Liver (tissue), 9 donors: Measurements from ENCODE around the gene ACOXL. TPM values are rescaled to one million over a fixed set of nuclear protein-coding genes. Genes with fewer than 3 reads are reported as not detected.

Experiments
- DNase-seq: peaks from one replicate; pipeline ENCODE4 v3.0.0-alpha.2; 2017; ENCODE audit warnings: low spot score
- H3K27ac ChIP-seq, 2 donors: one replicate each; pipeline ENCODE4 v1.7.0; 2013; ENCODE audit warnings: inconsistent platforms in 2 of 2, low read length in 2 of 2, control low read depth in 1 of 2, low read depth in 1 of 2, mild to moderate bottlenecking in 1 of 2
- H3K27me3 ChIP-seq, 4 donors: one replicate each; pipeline versions ENCODE4 v1.6.1 to v1.7.0; 2013; ENCODE audit warnings: low read length in 3 of 4, inconsistent platforms in 1 of 4, mild to moderate bottlenecking in 1 of 4, moderate library complexity in 1 of 4; ENCODE audit not compliant: control insufficient read depth in 4 of 4, insufficient read depth in 4 of 4
- H3K36me3 ChIP-seq, 4 donors: one replicate each; pipeline versions ENCODE4 v1.6.1 to v1.7.0; 2013; ENCODE audit warnings: low read length in 3 of 4, mild to moderate bottlenecking in 3 of 4, low read depth in 1 of 4, moderate library complexity in 1 of 4; ENCODE audit not compliant: control insufficient read depth in 4 of 4, insufficient read depth in 3 of 4
- H3K4me1 ChIP-seq, 4 donors: one replicate each; pipeline versions ENCODE4 v1.6.1 to v1.7.0; 2013; ENCODE audit warnings: low read length in 3 of 4, mild to moderate bottlenecking in 3 of 4, moderate library complexity in 1 of 4; ENCODE audit not compliant: control insufficient read depth in 4 of 4, insufficient read depth in 4 of 4
- H3K4me3 ChIP-seq, 3 donors: one replicate each; pipeline versions ENCODE4 v1.6.1 to v1.7.0; 2013; ENCODE audit warnings: low read length in 3 of 3, control low read depth in 1 of 3, low read depth in 1 of 3, mild to moderate bottlenecking in 1 of 3
- H3K9ac ChIP-seq, 2 donors: one replicate each; pipeline ENCODE4 v1.7.0; 2013; ENCODE audit warnings: low read length in 2 of 2, mild to moderate bottlenecking in 2 of 2, moderate library complexity in 2 of 2, control low read depth in 1 of 2, low read depth in 1 of 2
- H3K9me3 ChIP-seq, 4 donors: one replicate each; pipeline versions ENCODE4 v1.6.1 to v1.7.0; 2013; ENCODE audit warnings: low read length in 3 of 4; ENCODE audit not compliant: control insufficient read depth in 4 of 4
- EGR1 ChIP-seq, 2 donors: IDR thresholded peaks; 2 replicates each; pipeline ENCODE4 v1.6.1; 2016 to 2018; ENCODE audit warnings: antibody characterized with exemption in 2 of 2, low read depth in 2 of 2
- FOXA1 ChIP-seq: IDR thresholded peaks from 2 replicates; pipeline ENCODE4 v1.6.1; 2016; ENCODE audit warnings: antibody characterized with exemption
- FOXA2 ChIP-seq: IDR thresholded peaks from 2 replicates; pipeline ENCODE4 v1.6.1; 2016; ENCODE audit warnings: antibody characterized with exemption
- GABPA ChIP-seq, 2 donors: IDR thresholded peaks in 1 of 2; conservative IDR thresholded peaks in 1 of 2; 2 replicates each; pipeline ENCODE4 v1.6.1; 2016; ENCODE audit warnings: antibody characterized with exemption in 2 of 2, mild to moderate bottlenecking in 1 of 2, moderate library complexity in 1 of 2
- HNF4A ChIP-seq, 2 donors: conservative IDR thresholded peaks; 2 replicates each; pipeline ENCODE4 v1.6.1; 2016; ENCODE audit warnings: antibody characterized with exemption in 2 of 2, mild to moderate bottlenecking in 2 of 2
- HNF4G ChIP-seq: IDR thresholded peaks from 2 replicates; pipeline ENCODE4 v1.6.1; 2016; ENCODE audit warnings: antibody characterized with exemption
- JUND ChIP-seq, 2 donors: IDR thresholded peaks; 2 replicates each; pipeline ENCODE4 v1.6.1; 2016; ENCODE audit warnings: antibody characterized with exemption in 2 of 2
- NR2F2 ChIP-seq: IDR thresholded peaks from 2 replicates; pipeline ENCODE4 v1.6.1; 2016; ENCODE audit warnings: antibody characterized with exemption
- RAD21 ChIP-seq, 2 donors: IDR thresholded peaks; 2 replicates each; pipeline ENCODE4 v1.6.1; 2016; ENCODE audit warnings: antibody characterized with exemption in 2 of 2, mild to moderate bottlenecking in 2 of 2
- REST ChIP-seq: IDR thresholded peaks from 2 replicates; pipeline ENCODE4 v1.6.1; 2016; ENCODE audit warnings: antibody characterized with exemption, mild to moderate bottlenecking
- RXRA ChIP-seq, 2 donors: IDR thresholded peaks; 2 replicates each; pipeline ENCODE4 v1.6.1; 2017 to 2018; ENCODE audit warnings: antibody characterized with exemption in 2 of 2, mild to moderate bottlenecking in 1 of 2
- SP1 ChIP-seq: IDR thresholded peaks from 2 replicates; pipeline ENCODE4 v1.6.1; 2018; ENCODE audit warnings: antibody characterized with exemption, mild to moderate bottlenecking
- TAF1 ChIP-seq: conservative IDR thresholded peaks from 2 replicates; pipeline ENCODE4 v1.6.1; 2016; ENCODE audit warnings: antibody characterized with exemption, mild to moderate bottlenecking
- YY1 ChIP-seq: IDR thresholded peaks from 2 replicates; pipeline ENCODE4 v1.6.1; 2016; ENCODE audit warnings: antibody characterized with exemption, mild to moderate bottlenecking
- WGBS: extraction: QIAGEN DNeasy Blood & Tissue Kit; methylation state at CpG from one replicate; pipeline ENCODE4 v1.1.7; 2013; 5-methylcytosine and 5-hydroxymethylcytosine counted together
- polyA plus RNA-seq, 2 donors: library from polyadenylated mRNA; stranded (reverse) in 1 of 2; unstranded in 1 of 2; fragments of 200-250 nt in 1 of 2; fragments of >200 nt in 1 of 2; fragmentation: Nextera tagmentation in 1 of 2; extraction: Ambion mirVana in 1 of 2; gene quantifications; one replicate each; pipeline versions ENCODE4 v1.2.1 to v1.2.3, GENCODE V29; 2013 to 2015
- total RNA-seq, 2 donors: library from RNA; depleted of rRNA; stranded (reverse); fragments of >200 nt; gene quantifications; one replicate each; pipeline ENCODE4 v1.2.3, GENCODE V29; 2014
- TF ChIP-seq, protein P1 (sequence below): IDR thresholded peaks from 2 replicates; pipeline ENCODE4 v1.6.1; 2016; ENCODE audit warnings: antibody characterized with exemption
- TF ChIP-seq, protein P2 (sequence below): IDR thresholded peaks from 2 replicates; pipeline ENCODE4 v1.6.1; 2016; ENCODE audit warnings: antibody characterized with exemption
- TF ChIP-seq, protein P3 (sequence below): IDR thresholded peaks from 2 replicates; pipeline ENCODE4 v1.6.1; 2016; ENCODE audit warnings: antibody characterized with exemption
- TF ChIP-seq, protein P4 (sequence below): fragments of 150-350 bp; IDR thresholded peaks from 2 replicates; pipeline ENCODE4 v1.5.1; 2017; ENCODE audit warnings: improper control_type of control experiment, low read depth, low read length; ENCODE audit not compliant: missing input control
- donor health status: healthy.
- donor health status: healthy.
- donor health status: healthy.
- donor health status: healthy.
- donor health status: healthy.

Gene ACOXL
- total and polyA plus RNA-seq, 4 donors: 0.07 TPM; not detected in 3

DNA sequence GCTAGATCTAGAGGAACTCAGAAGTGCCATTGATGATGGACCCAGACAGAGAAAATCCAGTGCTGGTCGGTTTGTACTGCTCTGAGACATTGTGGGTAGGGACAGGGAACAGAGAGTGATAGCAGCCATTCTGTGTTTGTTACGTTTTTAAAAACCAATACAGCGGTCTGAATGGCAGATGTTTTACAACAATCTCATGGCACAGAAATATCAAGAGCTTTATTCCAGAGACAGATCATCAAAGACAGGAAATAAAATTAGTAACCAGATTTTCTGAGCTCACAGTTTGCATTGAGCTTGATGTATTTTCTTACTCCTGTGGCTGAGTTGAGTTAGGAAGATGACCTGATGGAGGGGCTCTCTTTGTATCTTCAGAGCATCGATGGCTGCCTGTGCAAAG is 273.4 kb downstream of the ACOXL start:
- H3K27ac ChIP-seq: no peak overlapping the region
- no peaks in the 10 kb centered on the region for H3K36me3 ChIP-seq
- DNase-seq: no peak
- H3K4me1 ChIP-seq: no peaks in the 10 kb centered on the region
- H3K27me3 ChIP-seq: no peaks in the 10 kb centered on the region
- H3K4me3 ChIP-seq: no peak overlapping the region
- TF ChIP-seq HNF4G: no peak
- no peak for TF ChIP-seq NR2F2
- TF ChIP-seq RAD21 (IDR thresholded peaks at IDR 0.05): no peak
- no peak for TF ChIP-seq TAF1
- TF ChIP-seq YY1: no peak
- TF ChIP-seq, protein P1, sequence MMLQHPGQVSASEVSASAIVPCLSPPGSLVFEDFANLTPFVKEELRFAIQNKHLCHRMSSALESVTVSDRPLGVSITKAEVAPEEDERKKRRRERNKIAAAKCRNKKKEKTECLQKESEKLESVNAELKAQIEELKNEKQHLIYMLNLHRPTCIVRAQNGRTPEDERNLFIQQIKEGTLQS: no peak
- no peak for TF ChIP-seq FOXA2
- no peak for TF ChIP-seq HNF4A (conservative IDR thresholded peaks at IDR 0.05)
- TF ChIP-seq REST: no peak
- TF ChIP-seq, protein P2, sequence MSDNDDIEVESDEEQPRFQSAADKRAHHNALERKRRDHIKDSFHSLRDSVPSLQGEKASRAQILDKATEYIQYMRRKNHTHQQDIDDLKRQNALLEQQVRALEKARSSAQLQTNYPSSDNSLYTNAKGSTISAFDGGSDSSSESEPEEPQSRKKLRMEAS: no peak
- no peak for TF ChIP-seq JUND (IDR thresholded peaks at IDR 0.05)
- TF ChIP-seq RXRA (IDR thresholded peaks at IDR 0.05): no peak
- TF ChIP-seq GABPA (IDR thresholded peaks at IDR 0.05 in 1 of 2, conservative IDR thresholded peaks at IDR 0.05 in 1 of 2): no peak
- TF ChIP-seq, protein P3, sequence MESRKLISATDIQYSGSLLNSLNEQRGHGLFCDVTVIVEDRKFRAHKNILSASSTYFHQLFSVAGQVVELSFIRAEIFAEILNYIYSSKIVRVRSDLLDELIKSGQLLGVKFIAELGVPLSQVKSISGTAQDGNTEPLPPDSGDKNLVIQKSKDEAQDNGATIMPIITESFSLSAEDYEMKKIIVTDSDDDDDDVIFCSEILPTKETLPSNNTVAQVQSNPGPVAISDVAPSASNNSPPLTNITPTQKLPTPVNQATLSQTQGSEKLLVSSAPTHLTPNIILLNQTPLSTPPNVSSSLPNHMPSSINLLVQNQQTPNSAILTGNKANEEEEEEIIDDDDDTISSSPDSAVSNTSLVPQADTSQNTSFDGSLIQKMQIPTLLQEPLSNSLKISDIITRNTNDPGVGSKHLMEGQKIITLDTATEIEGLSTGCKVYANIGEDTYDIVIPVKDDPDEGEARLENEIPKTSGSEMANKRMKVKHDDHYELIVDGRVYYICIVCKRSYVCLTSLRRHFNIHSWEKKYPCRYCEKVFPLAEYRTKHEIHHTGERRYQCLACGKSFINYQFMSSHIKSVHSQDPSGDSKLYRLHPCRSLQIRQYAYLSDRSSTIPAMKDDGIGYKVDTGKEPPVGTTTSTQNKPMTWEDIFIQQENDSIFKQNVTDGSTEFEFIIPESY: no peak
- TF ChIP-seq, protein P4, sequence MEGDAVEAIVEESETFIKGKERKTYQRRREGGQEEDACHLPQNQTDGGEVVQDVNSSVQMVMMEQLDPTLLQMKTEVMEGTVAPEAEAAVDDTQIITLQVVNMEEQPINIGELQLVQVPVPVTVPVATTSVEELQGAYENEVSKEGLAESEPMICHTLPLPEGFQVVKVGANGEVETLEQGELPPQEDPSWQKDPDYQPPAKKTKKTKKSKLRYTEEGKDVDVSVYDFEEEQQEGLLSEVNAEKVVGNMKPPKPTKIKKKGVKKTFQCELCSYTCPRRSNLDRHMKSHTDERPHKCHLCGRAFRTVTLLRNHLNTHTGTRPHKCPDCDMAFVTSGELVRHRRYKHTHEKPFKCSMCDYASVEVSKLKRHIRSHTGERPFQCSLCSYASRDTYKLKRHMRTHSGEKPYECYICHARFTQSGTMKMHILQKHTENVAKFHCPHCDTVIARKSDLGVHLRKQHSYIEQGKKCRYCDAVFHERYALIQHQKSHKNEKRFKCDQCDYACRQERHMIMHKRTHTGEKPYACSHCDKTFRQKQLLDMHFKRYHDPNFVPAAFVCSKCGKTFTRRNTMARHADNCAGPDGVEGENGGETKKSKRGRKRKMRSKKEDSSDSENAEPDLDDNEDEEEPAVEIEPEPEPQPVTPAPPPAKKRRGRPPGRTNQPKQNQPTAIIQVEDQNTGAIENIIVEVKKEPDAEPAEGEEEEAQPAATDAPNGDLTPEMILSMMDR: no peak
- TF ChIP-seq EGR1 (IDR thresholded peaks at IDR 0.05; ENCODE audit: low read depth in 2 of 2): no peak
- no peak for TF ChIP-seq FOXA1
- TF ChIP-seq SP1: no peak
- no peak overlapping the region for H3K9ac ChIP-seq
- H3K9me3 ChIP-seq: peaks cover 0 to 2% (median 0%) of the 10 kb centered on the region in 4 donors
- WGBS: 82% methylated on average over 4 of the region's 4 CpGs
